OCI-LY7 (cell line): ENCODE data around the gene KNDC1. TPM values are rescaled to one million over a fixed set of nuclear protein-coding genes. Genes with fewer than 3 reads are reported as not detected.

ENCODE experiments used
- BruUV-seq: library from RNA; stranded (reverse); fragments of 400-500 nt; replicated peaks from 2 replicates; lab custom pipeline; 2021; lab: Mats Ljungman, UMichigan
- CTCF ChIA-PET: fragments of 300-600 bp; sonication (Branson Sonifier 250); formaldehyde crosslinking; loops from one replicate; lab custom pipeline; 2022; ENCODE audit warnings: antibody characterized with exemption; ENCODE audit not compliant: unreplicated experiment; lab: Charles Lee
- POLR2A ChIA-PET: fragments of 300-600 bp; sonication (Branson Sonifier 250); formaldehyde crosslinking; loops from one replicate; lab custom pipeline; 2022; ENCODE audit warnings: antibody characterized with exemption; lab: Charles Lee
- DNase-seq: peaks from one replicate; pipeline ENCODE4 v3.0.0-alpha.2; 2015; ENCODE audit warnings: low spot score
- H2AFZ ChIP-seq: fragments of 200-600 bp; sonication (generic), shearing (Covaris generic); 2 replicates; pipeline ENCODE4 v1.6.1; 2014; ENCODE audit warnings: mild to moderate bottlenecking, antibody characterized with exemption, low read length, moderate library complexity
- H3K27ac ChIP-seq: fragments of 200-600 bp; sonication (generic); 2 replicates; pipeline ENCODE4 v1.5.1; 2014; ENCODE audit warnings: mixed run types, low read depth, mild to moderate bottlenecking, moderate library complexity, low read length, inconsistent platforms; ENCODE audit not compliant: poor library complexity, severe bottlenecking
- H3K36me3 ChIP-seq: fragments of 200-600 bp; sonication (generic); 2 replicates; pipeline ENCODE4 v1.6.1; 2014; ENCODE audit warnings: mild to moderate bottlenecking, antibody characterized with exemption, low read length, moderate library complexity, mixed read lengths; ENCODE audit not compliant: insufficient read depth
- H3K4me1 ChIP-seq: fragments of 200-600 bp; sonication (generic); 2 replicates; pipeline ENCODE4 v1.5.1; 2014; ENCODE audit warnings: mild to moderate bottlenecking, low read length; ENCODE audit not compliant: insufficient read depth, poor library complexity, severe bottlenecking
- H3K4me2 ChIP-seq: fragments of 200-600 bp; sonication (generic); 2 replicates; pipeline ENCODE4 v1.6.1; 2014; ENCODE audit warnings: mild to moderate bottlenecking, low read length
- H3K4me3 ChIP-seq: fragments of 200-600 bp; sonication (generic); 2 replicates; pipeline ENCODE4 v1.5.1; 2014; ENCODE audit warnings: mild to moderate bottlenecking, low read depth, low read length; ENCODE audit not compliant: poor library complexity, severe bottlenecking
- H3K79me2 ChIP-seq: fragments of 200-600 bp; sonication (generic); 2 replicates; pipeline ENCODE4 v1.6.1; 2016; ENCODE audit warnings: low read depth, mild to moderate bottlenecking, low read length, moderate library complexity, mixed read lengths; ENCODE audit not compliant: insufficient read depth
- H3K9me2 ChIP-seq: fragments of 200-600 bp; sonication (generic); 2 replicates; pipeline ENCODE4 v1.6.1; 2016; ENCODE audit warnings: mild to moderate bottlenecking, low read length, mixed read lengths; ENCODE audit not compliant: insufficient read depth
- H3K9me3 ChIP-seq: fragments of 200-600 bp; sonication (generic); 2 replicates; pipeline ENCODE4 v1.6.1; 2014; ENCODE audit warnings: mild to moderate bottlenecking, mixed run types, low read length, mixed read lengths
- H4K20me1 ChIP-seq: fragments of 200-600 bp; sonication (generic); 2 replicates; pipeline ENCODE4 v1.6.1; 2014; ENCODE audit warnings: mild to moderate bottlenecking, antibody characterized with exemption, low read length, moderate library complexity, mixed read lengths; ENCODE audit not compliant: insufficient read depth
- EZH2phosphoT487 ChIP-seq: fragments of 200-600 bp; sonication (generic); IDR thresholded peaks from 2 replicates; pipeline ENCODE4 v1.6.1; 2018; ENCODE audit warnings: low read depth, borderline replicate concordance, mild to moderate bottlenecking, mixed run types, antibody characterized with exemption, low read length, moderate library complexity, mixed read lengths
- intact Hi-C: fragments of 100-400 bp; cut with micrococcal nuclease; formaldehyde crosslinking; loops from one replicate; pipeline ENCODE4 v1.10.0; 2022; ENCODE audit not compliant: unreplicated experiment
- total RNA-seq, 2 experiments: library from RNA; depleted of rRNA in 1 of 2; stranded (reverse); fragments of >200 nt in 1 of 2; shearing (Covaris generic) in 1 of 2; gene quantifications; 2 replicates each; pipeline ENCODE4 v1.2.3, GENCODE V29; 2014 to 2022
- TF ChIP-seq, protein P1 (sequence below): fragments of 200-600 bp; sonication (generic); conservative IDR thresholded peaks from 2 replicates; pipeline ENCODE4 v1.5.1; 2014; ENCODE audit warnings: mild to moderate bottlenecking, antibody characterized with exemption, low read length, moderate library complexity, mixed read lengths

Gene KNDC1
- total RNA-seq, 2 experiments from 2014 or later, result not detected

- no peak overlapping the region for H3K4me2 ChIP-seq
- no peak for DNase-seq
- TF ChIP-seq, protein P1, sequence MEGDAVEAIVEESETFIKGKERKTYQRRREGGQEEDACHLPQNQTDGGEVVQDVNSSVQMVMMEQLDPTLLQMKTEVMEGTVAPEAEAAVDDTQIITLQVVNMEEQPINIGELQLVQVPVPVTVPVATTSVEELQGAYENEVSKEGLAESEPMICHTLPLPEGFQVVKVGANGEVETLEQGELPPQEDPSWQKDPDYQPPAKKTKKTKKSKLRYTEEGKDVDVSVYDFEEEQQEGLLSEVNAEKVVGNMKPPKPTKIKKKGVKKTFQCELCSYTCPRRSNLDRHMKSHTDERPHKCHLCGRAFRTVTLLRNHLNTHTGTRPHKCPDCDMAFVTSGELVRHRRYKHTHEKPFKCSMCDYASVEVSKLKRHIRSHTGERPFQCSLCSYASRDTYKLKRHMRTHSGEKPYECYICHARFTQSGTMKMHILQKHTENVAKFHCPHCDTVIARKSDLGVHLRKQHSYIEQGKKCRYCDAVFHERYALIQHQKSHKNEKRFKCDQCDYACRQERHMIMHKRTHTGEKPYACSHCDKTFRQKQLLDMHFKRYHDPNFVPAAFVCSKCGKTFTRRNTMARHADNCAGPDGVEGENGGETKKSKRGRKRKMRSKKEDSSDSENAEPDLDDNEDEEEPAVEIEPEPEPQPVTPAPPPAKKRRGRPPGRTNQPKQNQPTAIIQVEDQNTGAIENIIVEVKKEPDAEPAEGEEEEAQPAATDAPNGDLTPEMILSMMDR, result no peak
- TF ChIP-seq EZH2phosphoT487, result no peak
- BruUV-seq, result no TSS peak
- no peak overlapping the region for H3K4me3 ChIP-seq
- CTCF ChIA-PET, result no interaction called here
- no peak overlapping the region for H3K27ac ChIP-seq
- no peaks in the 10 kb centered on the region for H3K9me3 ChIP-seq
- no peaks in the 10 kb centered on the region for H3K36me3 ChIP-seq
- H2AFZ ChIP-seq, result no peak overlapping the region
- intact Hi-C loops, result loop anchor here (5.0 kb wide), 1 partner anchor 138 kb away; the partner anchor contains the start of gene ADAM8
- H3K79me2 ChIP-seq, result no peaks in the 10 kb centered on the region
- H3K9me2 ChIP-seq, result no peaks in the 10 kb centered on the region
- H4K20me1 ChIP-seq, result no peaks in the 10 kb centered on the region
- POLR2A ChIA-PET, result no interaction called here
- H3K4me1 ChIP-seq, result peaks cover 7% of the 10 kb centered on the region
Measured at GRCh38 chr10:133139551-133140065, 20.4 kb upstream of the KNDC1 start.

GRCh38 chr10:133140417-133141143, 19.4 kb upstream of the KNDC1 start:
- H2AFZ ChIP-seq, result no peak overlapping the region
- H3K79me2 ChIP-seq, result no peaks in the 10 kb centered on the region
- no peaks in the 10 kb centered on the region for H3K4me1 ChIP-seq
- H4K20me1 ChIP-seq, result no peaks in the 10 kb centered on the region
- H3K4me3 ChIP-seq, result no peak overlapping the region
- POLR2A ChIA-PET, result no interaction called here
- CTCF ChIA-PET, result no interaction called here
- no peaks in the 10 kb centered on the region for H3K9me3 ChIP-seq
- TF ChIP-seq, protein P1, result no peak
- no peak overlapping the region for H3K27ac ChIP-seq
- H3K4me2 ChIP-seq, result no peak overlapping the region
- no TSS peak for BruUV-seq
- no peaks in the 10 kb centered on the region for H3K9me2 ChIP-seq
- intact Hi-C loops, result loop anchor here (5.0 kb wide), 1 partner anchor 137 kb away; the partner anchor contains the start of gene ADAM8
- no peaks in the 10 kb centered on the region for H3K36me3 ChIP-seq
- no peak for DNase-seq
